ENCODE data around the gene TLE1.
"Not testable (repeated sequence)": the region's sequence is repeated elsewhere in the genome, so short reads cannot be mapped to it uniquely, and the experiment has no call there.

The TLE1 gene

DNA sequence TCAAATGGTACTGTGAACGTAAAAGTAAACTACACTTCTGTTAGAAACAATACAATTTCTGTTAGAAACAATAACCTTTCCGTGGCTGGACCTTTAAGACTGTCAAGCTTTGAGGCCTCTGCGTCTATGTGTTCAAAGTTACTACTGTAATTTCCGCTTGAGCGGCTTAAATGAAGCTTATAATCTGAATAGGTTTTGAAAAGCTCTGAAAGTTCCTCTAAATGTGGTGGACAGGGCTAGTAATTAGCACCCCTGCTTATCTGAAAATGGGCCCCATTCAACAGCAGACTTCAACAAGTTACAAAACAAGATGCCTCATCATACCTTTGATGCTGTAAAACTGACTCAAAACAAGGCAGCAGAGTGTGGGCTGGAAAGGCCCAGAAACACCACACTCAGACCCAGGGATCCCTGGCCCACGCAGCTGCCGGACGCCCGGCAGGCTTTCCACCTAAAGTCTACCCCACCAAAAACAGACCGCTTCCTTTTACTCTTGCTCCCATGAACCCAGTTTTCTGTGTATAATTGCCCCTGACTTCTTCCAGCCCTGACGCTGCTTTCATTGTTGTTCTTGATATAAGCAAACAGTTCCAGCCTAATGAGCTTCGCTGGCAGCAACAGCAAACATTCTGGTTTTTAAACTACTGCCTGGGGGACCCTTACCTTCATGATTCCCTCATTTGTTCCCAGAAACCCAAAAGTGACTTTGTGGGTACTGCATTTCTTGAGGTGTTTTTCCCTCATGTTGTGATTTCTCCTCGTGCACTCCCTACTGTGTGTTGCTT, 66.7 kb downstream of the TLE1 start:
- DNase-seq = no peak

GRCh38 chr9:81621785-81622259, 67.5 kb downstream of the TLE1 start:
- no peak for DNase-seq

- DNase-seq = no peak
Observed at GRCh38 chr9:81621118-81621517, 68.2 kb downstream of the TLE1 start.

DNA sequence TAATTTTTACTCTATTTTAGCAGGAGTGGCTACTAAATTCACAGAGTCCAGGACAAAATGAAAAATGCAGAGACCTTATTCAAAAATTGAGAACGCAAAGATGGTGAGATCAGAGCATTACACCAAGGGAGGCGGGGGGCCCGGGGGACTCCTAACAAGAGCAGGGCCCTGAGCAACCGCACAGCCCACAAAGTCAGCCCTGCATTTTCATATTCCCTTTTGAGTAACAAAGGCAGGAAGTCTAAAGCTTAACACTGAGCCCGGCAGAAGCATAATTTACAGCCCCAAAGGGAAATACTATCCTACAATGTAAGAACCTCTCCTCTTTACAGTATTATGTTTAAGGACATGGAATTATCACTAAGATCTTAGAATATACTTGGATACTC, 69.4 kb downstream of the TLE1 start:
- DNase-seq = no peak

- no peak for DNase-seq
Observed at GRCh38 chr9:81619353-81620001, 69.9 kb downstream of the TLE1 start.

DNA sequence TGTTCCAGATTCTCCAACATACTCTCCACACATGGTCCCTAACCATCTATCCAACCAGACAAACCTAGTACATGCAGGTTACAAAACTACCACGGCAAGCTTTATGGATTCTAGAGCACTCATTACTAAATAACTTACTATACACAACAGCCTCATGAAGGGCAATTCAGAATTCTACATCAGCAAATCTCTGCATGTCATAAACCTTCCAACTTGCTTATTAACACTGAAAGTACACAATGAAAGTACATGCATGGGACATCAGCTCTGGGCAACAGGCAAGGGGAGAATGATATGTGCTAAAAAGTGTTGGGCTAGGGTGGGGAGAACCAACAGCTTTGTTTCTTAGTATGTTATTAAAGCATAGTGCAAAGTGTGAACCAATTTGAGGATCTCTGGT, 70.4 kb downstream of the TLE1 start:
- no peak for DNase-seq

- no peak for DNase-seq
Observed at GRCh38 chr9:81616141-81616540, 73.2 kb downstream of the TLE1 start.

GRCh38 chr9:81614335-81614734, 75.0 kb downstream of the TLE1 start:
- DNase-seq = no peak

DNA sequence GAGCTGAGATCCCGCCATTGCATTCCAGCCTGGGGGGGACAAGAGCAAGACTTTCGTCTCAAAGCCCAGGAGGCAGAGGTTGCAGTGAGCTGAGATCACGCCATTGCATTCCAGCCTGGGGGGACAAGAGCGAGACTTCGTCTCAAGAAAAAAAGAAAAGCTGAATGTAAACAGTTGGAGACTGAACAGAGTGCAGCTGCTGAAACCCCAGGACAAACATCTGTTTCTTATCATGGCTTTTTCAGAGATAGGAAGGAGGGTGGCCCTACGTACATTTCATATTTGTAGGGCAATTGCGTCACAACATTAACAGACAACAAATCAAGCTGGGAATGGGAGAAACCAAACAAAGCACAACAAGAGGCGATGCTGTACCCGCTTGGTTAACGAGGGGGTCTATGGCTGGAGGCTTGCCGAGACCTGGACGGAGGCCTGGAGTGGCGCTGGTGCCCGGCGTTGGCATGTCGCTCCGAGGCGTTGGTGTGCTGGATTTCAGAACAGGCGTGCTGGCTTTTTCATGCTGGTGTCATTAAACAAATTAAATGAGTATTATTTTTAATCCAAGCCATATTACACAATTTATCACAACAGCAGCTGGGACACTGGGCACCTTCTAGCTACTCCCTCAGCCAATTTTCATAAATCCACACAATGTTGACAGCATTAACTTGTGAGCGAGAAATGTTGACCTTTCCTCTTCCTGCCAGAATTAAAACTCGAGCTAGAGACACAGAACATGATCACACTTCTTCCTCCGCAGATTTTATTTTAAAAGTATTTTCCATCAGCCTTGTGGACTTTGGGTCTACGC, 76.1 kb downstream of the TLE1 start:
- DNase-seq = peak in 41 of 58 donors; percentile 7 to 70 (median 32)

DNA sequence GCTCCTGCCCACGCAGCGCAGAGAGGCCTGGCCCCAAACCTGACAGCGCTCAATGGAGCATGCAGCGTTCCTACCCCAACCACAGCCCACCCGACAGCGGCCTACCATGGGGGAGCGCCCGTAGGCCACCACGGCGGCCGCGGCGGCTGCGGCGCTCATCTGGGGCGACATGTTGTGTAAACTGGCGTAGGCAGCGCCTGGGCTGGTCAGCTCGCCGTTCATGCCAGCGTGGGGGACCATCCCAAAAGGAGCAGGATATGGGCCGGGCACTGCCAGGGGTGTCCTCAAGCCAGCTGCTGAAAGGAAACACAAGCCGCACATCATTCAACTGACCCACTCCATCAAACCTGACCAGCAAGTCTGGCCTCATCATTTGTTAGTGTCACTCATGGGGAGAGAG, 77.7 kb downstream of the TLE1 start:
- DNase-seq = no peak

DNA sequence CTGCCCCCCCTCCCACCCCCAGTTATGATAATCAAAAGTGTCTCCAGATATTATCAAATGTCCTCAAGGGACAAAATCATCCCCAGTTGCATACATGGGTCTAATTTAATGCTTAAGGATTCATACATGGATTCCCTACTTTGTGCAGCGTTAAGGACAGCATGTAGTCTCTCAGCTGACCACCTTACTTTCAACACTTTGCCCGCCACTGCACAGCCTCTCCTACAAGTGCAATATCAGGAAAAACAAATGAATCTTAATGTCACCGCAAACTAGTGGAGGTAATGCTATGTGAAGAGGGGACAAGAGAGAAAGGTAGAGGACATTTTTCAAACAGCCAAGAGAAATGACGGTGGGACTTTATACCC, 78.6 kb downstream of the TLE1 start:
- no peak for DNase-seq

DNA sequence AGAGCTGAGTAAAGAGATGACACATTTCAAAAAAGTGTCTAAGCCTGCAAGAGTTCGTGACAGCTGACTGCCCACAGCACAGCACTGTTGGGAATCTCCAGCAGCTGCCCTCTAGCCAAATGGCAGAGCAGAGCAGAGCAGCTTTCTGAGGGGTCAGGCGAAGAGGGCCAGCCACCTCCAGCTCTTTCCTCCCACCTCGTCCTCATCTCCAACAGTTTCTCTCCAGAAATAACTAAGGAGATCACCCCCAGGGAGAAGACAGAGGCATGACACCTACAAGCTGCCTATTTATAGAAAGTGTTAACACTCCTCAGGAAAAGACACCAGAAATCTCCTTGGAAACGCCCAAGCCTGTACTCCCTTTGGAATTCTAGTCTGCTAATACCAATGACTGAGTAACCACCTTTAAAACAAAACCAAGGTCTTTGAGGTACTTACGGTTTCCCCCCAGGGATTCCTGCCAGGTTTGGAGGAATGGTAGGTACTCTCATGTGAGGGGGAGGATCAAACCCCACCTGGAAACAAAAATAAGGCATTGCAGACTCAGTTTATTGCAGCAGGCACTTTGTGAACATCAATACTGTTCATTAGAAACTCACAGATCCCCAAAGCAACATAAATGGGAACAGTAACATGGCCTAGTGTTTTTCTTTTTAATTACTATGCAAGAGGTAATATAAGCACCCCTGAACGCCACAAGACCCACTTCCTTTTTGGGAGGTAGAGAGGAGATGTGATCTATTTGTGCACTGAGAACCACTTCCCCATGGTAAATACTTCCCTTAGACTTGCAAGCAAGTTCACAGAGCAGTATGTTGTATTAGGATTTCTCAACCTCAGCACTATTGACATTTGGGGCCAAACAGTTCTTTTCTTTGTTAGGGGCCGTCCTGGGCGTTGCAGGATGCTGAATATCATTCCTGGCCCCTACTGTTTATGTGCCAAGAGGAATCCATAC, 79.3 kb downstream of the TLE1 start:
- DNase-seq = peak in 6 of 58 donors; percentile 13 to 44 (median 22)

DNA sequence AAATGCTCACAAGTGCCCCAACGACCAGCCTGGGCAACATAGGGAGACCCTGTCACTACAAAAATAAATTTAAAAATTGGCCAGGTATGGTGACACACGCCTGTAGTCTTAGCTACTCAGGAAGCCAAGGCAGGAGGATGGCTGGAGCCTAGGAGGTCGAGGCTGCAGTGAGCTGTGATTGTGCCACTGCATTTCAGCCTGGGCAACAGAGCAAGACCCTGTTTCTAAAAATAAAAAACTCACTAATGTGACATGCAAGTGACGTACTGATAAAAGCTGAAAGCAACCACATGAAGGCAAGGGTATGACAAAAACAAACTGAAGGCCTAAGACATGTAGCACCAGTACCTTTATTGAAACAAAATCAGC, 81.1 kb downstream of the TLE1 start:
- DNase-seq = no peak

- no peak for DNase-seq
Observed at GRCh38 chr9:81607593-81608288, 81.6 kb downstream of the TLE1 start.

DNA sequence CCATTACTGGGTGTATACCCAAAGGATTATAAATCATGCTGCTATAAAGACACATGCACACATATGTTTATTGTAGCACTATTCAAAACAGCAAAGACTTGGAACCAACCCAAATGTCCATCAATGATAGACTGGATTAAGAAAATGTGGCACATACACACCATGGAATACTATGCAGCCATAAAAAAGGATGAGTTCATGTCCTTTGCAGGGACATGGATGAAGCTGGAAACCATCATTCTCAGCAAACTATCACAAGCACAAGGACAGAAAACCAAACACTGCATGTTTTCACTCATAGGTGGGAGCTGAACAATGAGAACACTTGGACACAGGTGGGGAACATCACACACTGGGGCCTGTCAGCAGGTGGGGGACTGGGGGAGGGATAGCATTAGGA, 83.1 kb downstream of the TLE1 start:
- DNase-seq = not testable (repeated sequence)

GRCh38 chr9:81605170-81605670, 84.1 kb downstream of the TLE1 start:
- no peak for DNase-seq

GRCh38 chr9:81604306-81605169, 84.8 kb downstream of the TLE1 start:
- no peak for DNase-seq

- no peak for DNase-seq
Observed at GRCh38 chr9:81602887-81603680, 86.3 kb downstream of the TLE1 start.
